Activated T-cell treated with anti-CD3 and anti-CD28 coated beads for 48 hours (primary cell): ENCODE data around the gene ITCH.
"Not testable (repeated sequence)": the region's sequence is repeated elsewhere in the genome, so short reads cannot be mapped to it uniquely, and the experiment has no call there.

ENCODE experiments used
- DNase-seq: peaks from one replicate; pipeline ENCODE4 v3.0.0-alpha.2; 2020; ENCODE audit warnings: low read depth

ITCH gene

DNA sequence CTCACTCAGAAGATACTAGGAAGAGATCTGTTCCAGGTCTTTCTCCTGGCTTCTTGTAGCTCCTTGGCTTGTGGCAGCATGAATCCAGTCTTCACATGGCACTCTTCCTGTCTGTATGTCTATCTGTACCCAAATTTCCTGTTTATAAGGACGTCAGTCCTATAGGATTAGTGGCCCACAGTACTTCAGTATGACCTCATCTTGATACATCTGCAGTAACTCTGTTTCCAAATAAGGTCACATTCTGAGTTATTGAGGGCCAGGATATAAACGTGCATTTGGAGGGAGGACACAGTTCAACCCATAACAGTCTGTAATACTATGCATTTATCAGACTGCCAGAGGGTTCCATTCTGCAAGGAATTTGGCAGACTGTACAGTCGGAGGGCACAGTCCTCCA is 95.6 kb downstream of the ITCH start:
- no peak for DNase-seq

GRCh38 chr20:34459209-34459897 is 96.3 kb downstream of the ITCH start:
- DNase-seq, result no peak

- no peak for DNase-seq
These were observed 98.7 kb downstream of the ITCH start for GRCh38 chr20:34461779-34462087.

DNA sequence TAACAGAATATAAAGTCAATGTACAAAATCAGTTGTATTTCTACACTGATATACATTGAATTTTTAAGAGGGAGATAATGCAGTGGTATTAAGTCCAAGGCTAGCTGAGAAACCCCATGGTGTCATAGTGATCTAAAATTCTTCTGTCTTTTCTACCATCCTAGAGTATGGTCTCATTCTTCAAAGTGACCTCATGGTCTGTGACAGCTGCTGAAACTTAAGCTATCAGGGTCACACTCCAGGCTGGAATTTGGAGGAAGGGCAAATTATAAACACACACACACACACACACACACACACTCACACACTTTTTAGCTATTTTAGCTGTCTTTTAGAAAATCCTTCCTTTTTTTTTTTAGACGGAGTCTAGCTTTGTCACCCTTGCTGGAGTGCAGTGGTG is 105.9 kb downstream of the ITCH start:
- DNase-seq, result no peak

DNA sequence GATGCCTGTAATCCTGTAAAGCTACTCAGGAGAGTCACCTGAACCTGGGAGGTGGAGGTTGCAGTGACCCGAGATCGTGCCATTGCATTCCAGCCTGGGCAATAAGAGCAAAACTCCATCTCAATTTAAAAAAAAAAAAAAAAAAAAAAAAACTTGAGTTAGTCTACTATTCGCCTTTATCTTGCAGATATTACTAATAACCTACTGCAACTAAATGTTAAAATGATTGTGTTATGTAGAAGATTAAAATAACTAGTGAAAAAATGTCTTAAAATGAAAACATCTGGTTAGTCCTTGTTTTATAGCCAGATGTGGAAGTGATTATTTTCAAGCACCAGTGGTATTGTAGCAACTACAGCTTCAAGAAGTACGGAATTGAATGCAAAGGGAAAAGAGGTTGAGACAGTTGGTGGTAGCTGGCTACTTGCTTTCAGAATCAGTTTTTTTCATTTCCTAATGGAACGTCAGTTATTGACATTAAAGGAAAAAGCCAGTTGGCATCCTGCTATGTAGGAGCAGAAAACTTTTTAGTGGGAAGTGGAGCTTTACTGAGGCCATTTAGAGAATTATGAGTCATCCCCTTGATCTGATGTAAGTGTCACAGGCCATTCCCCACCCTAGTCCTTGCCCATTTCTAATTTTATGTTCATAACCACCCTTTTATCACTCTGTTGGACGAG is 109.3 kb downstream of the ITCH start:
- no peak for DNase-seq

GRCh38 chr20:34473262-34473883 is 110.3 kb downstream of the ITCH start:
- DNase-seq, result peak; percentile 11

- DNase-seq, result peak; percentile 19
These were observed 113.1 kb downstream of the ITCH start for GRCh38 chr20:34475979-34476736.

DNA sequence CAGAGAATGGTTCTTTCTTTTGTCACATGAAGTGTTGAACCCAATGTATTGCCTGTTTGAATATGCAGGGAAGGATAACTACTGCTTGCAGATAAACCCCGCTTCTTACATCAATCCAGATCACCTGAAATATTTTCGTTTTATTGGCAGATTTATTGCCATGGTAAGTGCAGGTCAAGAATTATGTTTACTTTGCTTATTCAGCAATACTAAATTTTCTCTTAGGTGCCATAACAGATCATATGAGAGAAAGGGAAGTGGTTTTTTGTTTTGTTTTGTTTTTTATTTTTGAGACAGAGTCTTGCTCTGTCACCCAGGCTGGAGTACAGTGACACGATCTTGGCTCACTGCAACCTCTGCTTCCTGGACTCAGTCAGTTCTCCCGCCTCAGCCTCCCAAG is 116.6 kb downstream of the ITCH start:
- DNase-seq, result no peak

DNA sequence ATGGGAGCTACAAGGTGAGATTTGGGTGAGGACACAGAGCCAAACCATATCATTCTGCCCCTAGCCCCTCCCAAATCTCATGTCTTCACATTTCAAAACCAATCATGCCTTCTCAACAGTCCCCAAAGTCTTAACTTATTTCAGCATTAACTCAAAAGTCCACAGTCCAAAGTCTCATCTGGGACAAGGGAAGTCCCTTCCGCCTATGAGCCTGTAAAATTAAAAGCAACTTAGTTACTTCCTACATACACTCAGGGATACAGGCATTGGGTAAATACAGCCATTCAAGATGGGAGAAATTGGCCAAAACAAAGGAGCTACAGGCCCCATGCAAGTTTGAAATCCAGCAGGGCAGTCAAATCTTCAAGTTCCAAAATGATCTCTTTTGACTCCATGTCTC is 119.1 kb downstream of the ITCH start:
- DNase-seq, result not testable (repeated sequence)

DNA sequence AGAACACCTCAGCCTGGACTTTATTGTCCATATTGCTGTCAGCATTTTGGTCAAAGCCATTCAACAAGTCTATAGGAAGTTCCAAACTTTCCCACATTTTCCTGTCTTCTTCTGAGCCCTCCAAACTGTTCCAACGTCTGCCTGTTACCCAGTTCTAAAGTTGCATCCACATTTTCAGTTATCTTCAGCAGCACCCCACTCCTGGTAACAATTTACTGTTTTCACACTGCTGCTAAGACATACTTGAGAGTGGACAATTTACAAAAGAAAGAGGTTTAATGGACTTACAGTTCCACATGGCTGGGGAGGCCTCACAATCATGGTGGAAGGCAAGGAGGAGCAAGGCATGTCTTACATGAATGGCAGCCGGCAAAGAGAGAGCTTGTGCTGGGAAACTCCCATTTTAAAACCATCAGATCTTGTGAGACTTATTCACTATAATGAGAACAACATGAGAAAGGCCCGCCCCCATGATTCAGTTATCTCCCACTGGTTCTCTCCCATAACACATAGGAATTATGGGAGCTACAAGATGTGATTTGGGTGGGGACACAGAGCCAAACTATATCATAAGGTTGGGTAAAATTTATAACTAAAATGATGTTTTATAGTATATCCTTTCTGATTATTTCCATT is 120.6 kb downstream of the ITCH start:
- DNase-seq, result not testable (repeated sequence)

DNA sequence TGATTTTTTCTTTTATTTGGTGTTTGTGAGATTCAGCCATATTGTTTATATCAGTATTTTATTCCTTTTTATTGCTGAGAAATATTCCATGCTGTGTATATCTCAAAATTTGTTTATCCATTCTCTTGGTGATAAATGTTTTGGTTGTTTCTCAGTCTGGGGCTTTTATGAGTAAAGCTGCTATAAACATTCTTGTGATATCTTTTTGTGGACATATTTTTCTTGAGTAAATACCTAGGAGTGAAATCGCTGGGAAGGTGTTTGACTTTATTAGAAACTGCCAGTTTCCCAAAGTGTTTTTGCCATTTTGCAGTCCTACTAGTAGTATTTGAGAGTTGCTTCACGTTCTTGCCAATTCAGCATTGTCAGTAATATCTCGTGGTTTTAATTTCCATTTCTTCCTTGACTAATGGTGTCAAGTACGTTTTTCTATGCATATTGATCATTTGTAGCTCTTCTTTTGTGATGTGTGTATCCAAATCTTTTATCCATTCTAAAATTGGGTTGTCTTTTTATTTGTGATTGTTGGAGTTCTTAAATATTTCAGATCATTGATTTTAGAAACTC is 122.1 kb downstream of the ITCH start:
- DNase-seq, result no peak

- DNase-seq, result no peak
These were observed 128.3 kb downstream of the ITCH start for GRCh38 chr20:34491226-34491931.

GRCh38 chr20:34491932-34492509 is 128.9 kb downstream of the ITCH start:
- DNase-seq, result no peak

GRCh38 chr20:34493646-34494045 is 130.6 kb downstream of the ITCH start:
- DNase-seq, result no peak

- no peak for DNase-seq
These were observed 132.2 kb downstream of the ITCH start for GRCh38 chr20:34495307-34495706.

DNA sequence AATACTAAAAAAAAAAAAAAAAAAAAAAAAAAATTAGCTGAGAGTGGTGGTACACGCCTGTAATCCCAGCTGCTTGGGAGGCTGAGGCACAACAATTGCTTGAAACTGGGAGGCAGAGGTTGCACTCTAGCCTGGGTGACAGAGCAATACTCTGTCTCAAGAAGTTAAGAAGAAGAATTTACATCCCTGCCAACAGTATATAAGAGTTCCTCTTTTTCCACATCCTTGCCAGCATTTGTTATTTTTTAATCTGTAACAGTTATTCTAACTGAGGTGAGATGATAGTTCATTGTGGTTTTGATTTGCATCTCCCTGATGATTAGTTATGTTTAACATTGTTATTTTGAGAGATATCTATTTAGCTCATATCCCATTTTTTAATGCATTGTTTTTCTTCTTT is 132.8 kb downstream of the ITCH start:
- DNase-seq, result no peak

DNA sequence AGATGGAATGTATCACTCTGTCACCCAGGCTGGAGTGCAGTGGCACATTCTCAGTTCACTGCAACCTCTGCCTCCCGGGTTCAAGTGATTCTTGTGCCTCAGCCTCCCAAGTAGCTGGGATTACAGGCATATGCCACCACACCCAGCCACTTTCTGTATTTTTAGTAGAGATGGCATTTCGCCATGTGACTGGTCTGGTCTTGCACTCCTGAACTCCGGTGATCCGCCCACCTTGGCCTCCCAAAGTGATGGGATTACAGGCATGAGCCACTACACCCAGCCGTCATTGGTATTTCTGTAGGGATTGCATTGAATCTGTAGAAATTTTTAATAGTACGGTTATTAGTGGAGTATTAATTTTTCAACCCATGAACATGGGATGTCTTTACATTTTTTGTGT is 134.5 kb downstream of the ITCH start:
- not testable (repeated sequence) for DNase-seq

DNA sequence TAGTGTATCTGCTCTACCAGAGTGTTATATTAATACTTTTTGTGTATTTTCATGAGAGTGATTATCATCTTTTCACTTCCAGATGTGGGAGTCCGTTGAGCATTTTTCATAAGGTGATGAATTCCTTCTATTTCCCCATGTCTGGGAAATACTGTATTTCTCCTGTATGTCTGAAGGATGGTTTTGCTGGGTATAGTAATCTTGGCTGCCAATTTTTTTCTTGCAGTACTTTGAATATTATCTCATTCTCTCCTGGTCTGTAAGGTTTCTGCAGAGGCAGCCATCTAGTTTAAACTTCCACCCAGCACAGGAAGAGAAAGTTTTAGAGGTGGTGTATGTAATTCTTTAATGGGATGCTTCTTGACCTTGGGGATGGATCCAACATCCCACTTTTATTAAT is 137.8 kb downstream of the ITCH start:
- DNase-seq, result no peak

DNA sequence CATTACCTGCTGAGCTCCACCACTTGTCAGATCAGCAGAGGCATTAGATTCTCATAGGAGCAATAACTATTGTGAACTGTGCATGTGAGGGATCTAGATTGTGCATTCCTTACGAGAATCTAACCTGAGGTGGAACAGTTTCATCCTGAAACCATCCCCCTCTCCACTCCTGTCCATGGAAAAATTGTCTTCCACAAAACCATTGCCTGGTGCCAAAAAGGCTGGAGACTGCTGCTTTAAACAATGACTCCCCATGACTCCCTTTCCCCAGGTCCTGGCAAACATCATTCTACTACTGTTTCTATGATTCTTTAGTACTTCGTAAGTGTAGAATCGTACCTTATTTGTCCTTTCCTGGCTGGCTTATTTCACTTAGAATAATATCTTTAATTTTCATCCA is 143.4 kb downstream of the ITCH start:
- DNase-seq, result no peak

GRCh38 chr20:34507702-34508413 is 144.8 kb downstream of the ITCH start:
- no peak for DNase-seq
